Large intestine (tissue), 12 donors: ENCODE data around the gene PARN. TPM values are rescaled to one million over a fixed set of nuclear protein-coding genes. Genes with fewer than 3 reads are reported as not detected.

Experiments used
- DNase-seq, 2 donors: peaks; one replicate each; pipeline versions ENCODE4 v3.0.0 to v3.0.0-alpha.2; 2013
- H3K27ac ChIP-seq: one replicate; pipeline ENCODE4 v1.5.1; 2013; ENCODE audit warnings: low read length
- H3K27me3 ChIP-seq: 2 replicates; pipeline ENCODE4 v1.6.1; 2013; ENCODE audit warnings: low read length; ENCODE audit not compliant: control insufficient read depth, insufficient read depth
- H3K36me3 ChIP-seq: 2 replicates; pipeline ENCODE4 v1.6.1; 2013; ENCODE audit warnings: low read length; ENCODE audit not compliant: control insufficient read depth, insufficient read depth
- H3K4me1 ChIP-seq: one replicate; pipeline ENCODE4 v1.6.1; 2013; ENCODE audit warnings: low read length; ENCODE audit not compliant: control insufficient read depth, insufficient read depth
- H3K4me3 ChIP-seq: one replicate; pipeline ENCODE4 v1.5.1; 2013; ENCODE audit warnings: low read length
- H3K9me3 ChIP-seq: one replicate; pipeline ENCODE4 v1.6.1; 2013; ENCODE audit warnings: mild to moderate bottlenecking, low read depth, low read length, moderate library complexity; ENCODE audit not compliant: control insufficient read depth
- WGBS: methylation state at CpG from one replicate; pipeline ENCODE4 v1.1.5; 2013; ENCODE audit warnings: low lambda C conversion rate; ENCODE audit not compliant: insufficient coverage; 5-methylcytosine and 5-hydroxymethylcytosine counted together
- long read RNA-seq, 11 donors: transcript quantifications; one replicate each; lab custom pipeline, GENCODE V29; 2026
- polyA plus RNA-seq: library from polyadenylated mRNA; unstranded; fragments of 120-200 nt; gene quantifications from one replicate; pipeline ENCODE4 v1.2.1, GENCODE V29; 2013

The PARN gene, protein sequence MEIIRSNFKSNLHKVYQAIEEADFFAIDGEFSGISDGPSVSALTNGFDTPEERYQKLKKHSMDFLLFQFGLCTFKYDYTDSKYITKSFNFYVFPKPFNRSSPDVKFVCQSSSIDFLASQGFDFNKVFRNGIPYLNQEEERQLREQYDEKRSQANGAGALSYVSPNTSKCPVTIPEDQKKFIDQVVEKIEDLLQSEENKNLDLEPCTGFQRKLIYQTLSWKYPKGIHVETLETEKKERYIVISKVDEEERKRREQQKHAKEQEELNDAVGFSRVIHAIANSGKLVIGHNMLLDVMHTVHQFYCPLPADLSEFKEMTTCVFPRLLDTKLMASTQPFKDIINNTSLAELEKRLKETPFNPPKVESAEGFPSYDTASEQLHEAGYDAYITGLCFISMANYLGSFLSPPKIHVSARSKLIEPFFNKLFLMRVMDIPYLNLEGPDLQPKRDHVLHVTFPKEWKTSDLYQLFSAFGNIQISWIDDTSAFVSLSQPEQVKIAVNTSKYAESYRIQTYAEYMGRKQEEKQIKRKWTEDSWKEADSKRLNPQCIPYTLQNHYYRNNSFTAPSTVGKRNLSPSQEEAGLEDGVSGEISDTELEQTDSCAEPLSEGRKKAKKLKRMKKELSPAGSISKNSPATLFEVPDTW
- polyA plus RNA-seq, result 23.6 TPM
- long read RNA-seq, donor 1, partial matches to known transcripts, result 0 of 1 reads
- long read RNA-seq, donor 1, other reads (novel, unspliced or antisense), result 0 of 1 reads
- long read RNA-seq, donor 2, partial matches to known transcripts, result 22 of 22 reads
- long read RNA-seq, donor 2, other reads (novel, unspliced or antisense), result 0 of 22 reads
- long read RNA-seq, donor 3, result 0 reads
- long read RNA-seq, donor 4, result 0 reads
- long read RNA-seq, donor 5, partial matches to known transcripts, result 0 of 1 reads
- long read RNA-seq, donor 5, other reads (novel, unspliced or antisense), result 0 of 1 reads
- long read RNA-seq, donor 6, partial matches to known transcripts, result 0 of 1 reads
- long read RNA-seq, donor 6, other reads (novel, unspliced or antisense), result 0 of 1 reads
- long read RNA-seq, donor 7, partial matches to known transcripts, result 0 of 2 reads
- long read RNA-seq, donor 7, other reads (novel, unspliced or antisense), result 0 of 2 reads
- long read RNA-seq, donor 8, partial matches to known transcripts, result 0 of 2 reads
- long read RNA-seq, donor 8, other reads (novel, unspliced or antisense), result 0 of 2 reads
- long read RNA-seq, donor 9, partial matches to known transcripts, result 29 of 43 reads
- long read RNA-seq, donor 9, other reads (novel, unspliced or antisense), result 13 of 43 reads
- long read RNA-seq, donor 10, result 0 reads
- long read RNA-seq, donor 11, partial matches to known transcripts, result 0 of 2 reads
- long read RNA-seq, donor 11, other reads (novel, unspliced or antisense), result 0 of 2 reads

DNA sequence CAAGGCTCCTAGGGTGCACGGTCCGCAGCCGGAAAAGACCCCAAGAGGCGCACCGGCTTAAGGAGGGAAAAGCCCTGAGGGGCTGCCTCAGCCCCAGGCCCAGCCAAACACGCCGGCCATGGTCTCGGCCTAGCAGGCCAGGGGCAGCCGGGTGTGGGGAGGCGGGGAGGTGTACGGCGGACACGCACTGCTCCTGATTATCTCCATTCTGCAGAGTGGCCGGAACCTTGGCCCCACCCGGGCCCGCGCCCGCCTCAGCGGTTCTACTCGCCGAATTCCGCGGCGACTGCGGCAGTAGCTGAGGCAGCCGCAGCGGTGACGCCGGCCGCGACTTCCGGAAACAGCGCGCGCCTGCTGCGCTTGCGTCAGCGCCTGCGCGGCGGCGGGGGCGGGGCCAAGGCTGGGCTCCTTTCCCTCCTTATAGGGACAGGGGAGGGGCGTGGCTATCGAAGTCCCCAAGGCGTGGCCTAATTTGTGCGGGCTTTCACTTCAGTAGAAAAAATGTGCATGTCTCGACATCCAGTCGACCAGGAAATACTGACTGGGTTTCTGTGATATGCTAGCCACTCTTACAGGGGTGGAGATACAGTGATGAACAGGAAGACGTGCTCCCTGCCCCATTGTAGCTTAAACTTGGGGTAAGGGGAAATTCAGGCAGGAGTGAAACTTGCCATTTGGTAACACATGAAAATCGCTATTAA lies at the start of gene PARN:
Gene PARN (minus strand): TSS at position 342 of the 701 bp plus-strand sequence. CDS start 135 bp downstream, at position 207.
- H3K9me3 ChIP-seq, result no peaks in the 10 kb centered on the region
- H3K4me3 ChIP-seq, result peak within 1 kb of the TSS; percentile 96
- H3K27ac ChIP-seq, result peak within 1 kb of the TSS; percentile 80
- no peaks in the 10 kb centered on the region for H3K27me3 ChIP-seq
- DNase-seq, result peak; percentile 98
- peaks cover 23% of the 10 kb centered on the region for H3K36me3 ChIP-seq
- WGBS, result no CpG with 5 or more reads among the region's 51 CpGs
- H3K4me1 ChIP-seq, result peaks cover 19% of the 10 kb centered on the region

- H3K4me3 ChIP-seq, result no peak overlapping the region
- no peaks in the 10 kb centered on the region for H3K36me3 ChIP-seq
- no peak overlapping the region for H3K27ac ChIP-seq
- H3K9me3 ChIP-seq, result no peaks in the 10 kb centered on the region
- no peaks in the 10 kb centered on the region for H3K27me3 ChIP-seq
- no CpG with 5 or more reads among the region's 11 CpGs for WGBS
- no peaks in the 10 kb centered on the region for H3K4me1 ChIP-seq
- DNase-seq, result no peak
These were observed 48.9 kb upstream of the PARN start for GRCh38 chr16:14678748-14679497.

DNA sequence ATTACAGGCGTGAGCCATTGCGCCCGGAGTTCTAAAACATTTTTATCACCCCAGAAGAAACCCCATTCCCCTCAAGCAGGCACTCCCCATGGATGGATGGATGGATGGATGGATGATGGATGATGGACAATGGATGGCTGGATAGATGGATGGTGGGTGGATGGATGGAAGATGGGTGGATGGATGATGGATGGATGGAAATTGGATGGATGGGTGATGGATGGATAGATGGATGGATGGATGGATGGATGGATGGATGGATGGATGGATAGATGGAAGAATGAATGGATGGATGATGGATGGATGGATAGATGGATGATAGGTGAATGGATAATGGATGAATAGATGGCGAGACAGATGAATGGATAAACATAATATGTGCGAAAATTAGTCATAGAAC lies 47.6 kb upstream of the PARN start:
- 100% methylated on average over 2 of the region's 5 CpGs for WGBS
- Histone ChIP-seq H3K4me1 (no peaks in the 10 kb centered on the region), H3K4me3 (no peak overlapping the region), H3K9me3 (no peaks in the 10 kb centered on the region), H3K36me3 (no peaks in the 10 kb centered on the region), H3K27me3 (no peaks in the 10 kb centered on the region), H3K27ac (no peak overlapping the region)
- DNase-seq, result no peak

DNA sequence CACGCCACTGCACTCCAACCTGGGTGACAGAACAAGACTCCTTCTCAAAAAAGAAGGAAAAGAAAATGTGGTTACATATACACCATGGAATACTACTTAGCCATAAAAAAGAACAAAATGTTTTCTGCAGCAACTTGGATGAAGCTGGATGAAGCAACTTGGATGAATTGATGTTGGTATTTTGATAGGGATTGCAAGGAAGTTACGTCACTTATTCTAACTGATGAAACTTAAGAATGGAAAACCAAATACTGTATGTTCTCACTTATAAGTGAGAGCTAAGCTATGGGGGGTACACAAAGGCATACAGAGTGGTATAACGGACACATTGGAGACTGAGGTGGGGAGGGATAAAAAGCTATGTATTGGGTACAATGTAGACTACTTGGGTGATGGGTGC lies 46.6 kb upstream of the PARN start:
- Histone ChIP-seq H3K27ac (no peak overlapping the region), H3K9me3 (no peaks in the 10 kb centered on the region)

GRCh38 chr16:14672403-14672971 lies 42.4 kb upstream of the PARN start:
- Histone ChIP-seq H3K27ac (no peak overlapping the region), H3K27me3 (no peaks in the 10 kb centered on the region), H3K9me3 (no peaks in the 10 kb centered on the region), H3K4me3 (no peak overlapping the region), H3K4me1 (no peaks in the 10 kb centered on the region), H3K36me3 (peaks cover 11% of the 10 kb centered on the region)
- peak; percentile 7 to 9 for DNase-seq
- no CpG with 5 or more reads among the region's 7 CpGs for WGBS

More for the DNA sequence above, 46.6 kb upstream of the PARN start:
- 100% methylated on average over 1 of the region's 3 CpGs for WGBS
- no peaks in the 10 kb centered on the region for H3K27me3 ChIP-seq
- H3K4me1 ChIP-seq, result no peaks in the 10 kb centered on the region
- DNase-seq, result no peak
- H3K36me3 ChIP-seq, result no peaks in the 10 kb centered on the region
- H3K4me3 ChIP-seq, result no peak overlapping the region

DNA sequence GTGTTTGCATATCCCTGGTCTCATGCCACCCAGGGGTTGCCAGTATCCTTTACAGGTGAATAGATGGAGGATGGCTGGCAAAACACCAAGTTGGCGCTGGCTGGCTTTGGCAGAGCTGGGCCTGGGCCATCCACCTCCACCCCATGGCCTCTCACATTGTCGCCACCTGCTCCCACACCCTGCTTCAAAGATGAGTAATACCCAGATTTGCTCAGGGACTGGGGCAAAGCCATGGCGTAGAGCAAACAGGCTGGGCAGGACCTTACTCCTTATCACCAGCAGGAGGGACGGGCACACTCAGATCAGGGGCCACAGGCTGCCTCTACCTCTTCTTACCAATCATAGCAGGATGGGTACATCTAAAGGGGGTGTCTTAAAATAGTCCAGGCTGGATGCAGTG lies 39.7 kb upstream of the PARN start:
- Histone ChIP-seq H3K4me1 (no peaks in the 10 kb centered on the region), H3K4me3 (no peak overlapping the region), H3K27me3 (no peaks in the 10 kb centered on the region), H3K36me3 (peaks cover 35% of the 10 kb centered on the region), H3K27ac (no peak overlapping the region), H3K9me3 (no peaks in the 10 kb centered on the region)
- DNase-seq, result no peak
- WGBS, result no CpG with 5 or more reads among the region's 4 CpGs

DNA sequence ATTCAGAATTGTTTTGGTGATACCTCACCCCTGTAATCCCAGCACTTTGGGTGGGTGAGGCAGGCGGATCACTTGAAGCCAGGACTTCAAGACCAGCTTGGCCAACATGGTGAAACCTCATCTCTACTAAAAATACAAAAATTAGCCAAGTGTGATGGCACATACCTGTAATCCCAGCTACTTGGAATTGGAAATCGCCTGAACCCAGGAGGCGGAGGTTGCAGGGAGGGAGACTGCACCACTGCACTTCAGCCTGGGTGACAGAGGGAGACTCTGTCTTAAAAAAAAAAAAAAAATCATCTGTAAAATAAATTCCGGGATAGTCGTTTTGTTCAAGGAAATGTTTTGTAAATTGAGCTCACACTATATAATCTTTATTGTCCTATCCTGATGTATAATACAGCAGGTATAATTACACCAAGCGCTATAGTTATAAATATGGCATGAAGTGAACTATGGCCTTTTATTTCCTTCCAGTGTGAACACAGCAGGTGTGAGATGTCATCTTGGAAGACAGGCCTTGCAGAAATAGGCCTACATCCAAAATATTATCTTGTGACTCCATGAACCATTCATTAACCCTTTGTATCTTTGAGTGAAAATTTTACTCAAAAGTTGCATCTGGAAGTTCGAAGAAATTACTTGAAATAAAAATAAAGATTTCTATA lies 38.6 kb upstream of the PARN start:
- Histone ChIP-seq H3K27ac (no peak overlapping the region), H3K4me3 (no peak overlapping the region), H3K27me3 (no peaks in the 10 kb centered on the region), H3K36me3 (peaks cover 45% of the 10 kb centered on the region), H3K9me3 (no peaks in the 10 kb centered on the region), H3K4me1 (no peaks in the 10 kb centered on the region)
- 100% methylated on average over 1 of the region's 7 CpGs for WGBS
- peak in 1 of 2 donors; percentile 14 for DNase-seq

DNA sequence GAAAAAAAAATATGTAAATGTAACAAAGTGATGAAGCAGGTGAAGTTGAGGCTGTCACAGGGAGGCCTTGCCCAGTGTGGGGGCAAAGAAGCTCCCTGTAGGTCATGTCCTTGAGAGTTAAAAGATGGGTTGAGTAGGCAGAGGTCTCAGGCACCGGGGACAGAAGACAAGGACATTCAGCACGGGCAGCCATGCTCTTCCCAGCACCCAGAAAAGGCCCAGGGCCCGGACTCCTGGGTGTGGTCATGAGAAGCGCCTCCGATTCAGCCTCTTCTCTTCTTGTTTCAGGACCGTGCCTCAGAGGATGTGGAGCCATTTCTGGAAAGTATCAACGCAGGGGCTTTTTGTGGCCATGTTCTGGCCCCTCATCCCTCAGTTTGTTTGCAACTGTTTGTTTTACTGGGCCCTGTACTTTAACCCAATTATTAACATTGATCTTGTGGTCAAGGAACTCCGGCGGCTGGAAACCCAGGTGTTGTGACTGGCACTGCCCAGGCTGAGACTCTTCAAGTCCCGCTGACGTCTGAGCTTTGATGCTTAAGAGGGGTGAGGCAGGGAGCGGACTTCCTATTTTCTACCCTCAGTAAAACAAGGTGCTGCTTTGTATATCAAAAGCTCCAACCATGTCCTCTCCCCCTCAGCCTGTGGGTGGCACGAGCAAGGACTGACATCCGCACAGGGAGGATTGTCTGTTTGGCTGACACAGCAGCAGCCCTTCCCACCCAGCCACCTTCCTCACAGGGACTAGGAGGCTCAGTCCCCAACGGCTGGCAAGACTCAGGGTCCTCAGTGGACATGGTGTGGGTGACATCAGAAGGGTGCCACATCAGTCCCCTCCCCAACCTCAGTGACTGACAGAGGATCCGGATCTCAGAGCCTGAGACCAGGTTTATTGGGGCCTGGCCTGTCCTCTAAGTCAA lies 37.5 kb upstream of the PARN start:
- Histone ChIP-seq H3K36me3 (peaks cover 50% of the 10 kb centered on the region), H3K27me3 (no peaks in the 10 kb centered on the region), H3K9me3 (no peaks in the 10 kb centered on the region), H3K27ac (no peak overlapping the region), H3K4me1 (no peaks in the 10 kb centered on the region), H3K4me3 (no peak overlapping the region)
- WGBS, result 100% methylated on average over 1 of the region's 16 CpGs
- DNase-seq, result no peak
